Stimulated activated CD4-positive, alpha-beta T cell treated with anti-CD3 and anti-CD28 coated beads, TNF-alpha, amount 100 ng/mL, for 1 hour (primary cell): ENCODE results near the gene NRN1L.
"Not testable (repeated sequence)": the region's sequence is repeated elsewhere in the genome, so short reads cannot be mapped to it uniquely, and the experiment has no call there.

ENCODE experiments used
- DNase-seq, 3 donors: peaks; one replicate each; pipeline ENCODE4 v3.0.0-alpha.2; 2020; ENCODE audit warnings: low read depth in 3 of 3, low spot score in 1 of 3

NRN1L gene

GRCh38 chr16:67884684-67885083 is at the start of gene NRN1L:
Gene NRN1L, plus strand, starts transcription at chr16:67884885. Its CDS starts 19 bp downstream, at chr16:67884904.
- DNase-seq, result no peak

DNA sequence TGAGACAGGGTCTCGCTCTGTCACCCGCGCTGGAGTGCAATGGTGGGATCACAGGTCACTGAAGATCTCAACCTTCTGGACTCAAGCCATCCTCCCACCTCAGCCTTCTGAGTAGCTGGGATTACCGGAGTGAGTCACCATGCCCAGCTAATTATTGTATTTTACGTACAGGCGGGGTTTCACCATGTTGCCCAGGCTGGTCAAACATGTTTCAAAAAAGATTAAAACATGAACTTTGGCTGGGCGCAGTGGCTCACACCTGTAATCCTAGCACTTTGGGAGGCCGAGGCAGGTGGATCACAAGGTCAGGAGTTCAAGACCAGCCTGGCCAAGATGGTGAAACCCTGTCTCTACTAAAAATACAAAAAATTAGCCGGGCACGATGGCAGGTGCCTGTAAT is 47.5 kb upstream of the NRN1L start:
- not testable (repeated sequence) for DNase-seq

- no peak for DNase-seq
Observed at GRCh38 chr16:67837811-67838210, 46.9 kb upstream of the NRN1L start.

DNA sequence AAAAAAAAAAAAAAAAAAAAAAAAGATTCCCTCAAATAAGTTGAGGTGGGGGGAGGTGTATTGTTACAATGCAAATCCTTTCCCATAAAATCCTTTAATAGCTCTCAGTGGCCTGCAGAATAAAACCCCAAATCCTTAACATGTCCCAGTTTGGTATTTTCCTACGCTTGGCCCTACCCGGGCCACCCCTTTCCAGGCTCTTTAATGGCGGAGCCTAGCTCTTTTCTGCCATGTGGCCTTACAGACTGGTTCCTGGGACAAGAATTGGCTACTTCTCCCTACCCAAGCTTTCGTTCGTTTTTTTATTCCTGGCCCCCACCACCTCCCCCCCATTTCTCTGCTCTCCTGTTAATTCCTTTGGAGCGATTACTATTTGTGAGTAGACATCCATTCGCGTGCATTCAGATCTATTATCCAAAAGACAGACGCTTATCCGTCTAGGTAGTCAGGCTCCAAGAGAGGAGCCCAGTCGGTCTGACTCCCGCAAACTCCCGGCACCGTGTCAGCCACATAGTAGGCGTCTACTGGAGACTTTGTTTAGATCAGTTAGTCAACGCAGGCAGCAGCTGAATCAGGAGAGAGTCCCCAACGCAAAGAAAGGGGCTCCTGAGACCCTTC is 43.4 kb upstream of the NRN1L start:
- no peak for DNase-seq

- DNase-seq, result peak; percentile 84 to 88 (median 87)
Observed at GRCh38 chr16:67841816-67842508, 42.7 kb upstream of the NRN1L start, which contains the start of gene THAP11. Gene THAP11, plus strand, starts transcription at chr16:67842320. Its CDS starts 235 bp downstream, at chr16:67842555.

DNA sequence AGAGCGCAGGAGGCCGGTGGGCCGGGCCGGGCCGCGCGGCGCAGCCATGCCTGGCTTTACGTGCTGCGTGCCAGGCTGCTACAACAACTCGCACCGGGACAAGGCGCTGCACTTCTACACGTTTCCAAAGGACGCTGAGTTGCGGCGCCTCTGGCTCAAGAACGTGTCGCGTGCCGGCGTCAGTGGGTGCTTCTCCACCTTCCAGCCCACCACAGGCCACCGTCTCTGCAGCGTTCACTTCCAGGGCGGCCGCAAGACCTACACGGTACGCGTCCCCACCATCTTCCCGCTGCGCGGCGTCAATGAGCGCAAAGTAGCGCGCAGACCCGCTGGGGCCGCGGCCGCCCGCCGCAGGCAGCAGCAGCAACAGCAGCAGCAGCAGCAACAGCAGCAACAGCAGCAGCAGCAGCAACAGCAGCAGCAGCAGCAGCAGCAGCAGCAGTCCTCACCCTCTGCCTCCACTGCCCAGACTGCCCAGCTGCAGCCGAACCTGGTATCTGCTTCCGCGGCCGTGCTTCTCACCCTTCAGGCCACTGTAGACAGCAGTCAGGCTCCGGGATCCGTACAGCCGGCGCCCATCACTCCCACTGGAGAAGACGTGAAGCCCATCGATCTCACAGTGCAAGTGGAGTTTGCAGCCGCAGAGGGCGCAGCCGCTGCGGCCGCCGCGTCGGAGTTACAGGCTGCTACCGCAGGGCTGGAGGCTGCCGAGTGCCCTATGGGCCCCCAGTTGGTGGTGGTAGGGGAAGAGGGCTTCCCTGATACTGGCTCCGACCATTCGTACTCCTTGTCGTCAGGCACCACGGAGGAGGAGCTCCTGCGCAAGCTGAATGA is 42.0 kb upstream of the NRN1L start:
- peak in 1 of 3 donors; percentile 38 for DNase-seq

GRCh38 chr16:67843343-67843765 is 41.3 kb upstream of the NRN1L start:
- no peak for DNase-seq

GRCh38 chr16:67844497-67844896 is 40.2 kb upstream of the NRN1L start:
- DNase-seq, result no peak

DNA sequence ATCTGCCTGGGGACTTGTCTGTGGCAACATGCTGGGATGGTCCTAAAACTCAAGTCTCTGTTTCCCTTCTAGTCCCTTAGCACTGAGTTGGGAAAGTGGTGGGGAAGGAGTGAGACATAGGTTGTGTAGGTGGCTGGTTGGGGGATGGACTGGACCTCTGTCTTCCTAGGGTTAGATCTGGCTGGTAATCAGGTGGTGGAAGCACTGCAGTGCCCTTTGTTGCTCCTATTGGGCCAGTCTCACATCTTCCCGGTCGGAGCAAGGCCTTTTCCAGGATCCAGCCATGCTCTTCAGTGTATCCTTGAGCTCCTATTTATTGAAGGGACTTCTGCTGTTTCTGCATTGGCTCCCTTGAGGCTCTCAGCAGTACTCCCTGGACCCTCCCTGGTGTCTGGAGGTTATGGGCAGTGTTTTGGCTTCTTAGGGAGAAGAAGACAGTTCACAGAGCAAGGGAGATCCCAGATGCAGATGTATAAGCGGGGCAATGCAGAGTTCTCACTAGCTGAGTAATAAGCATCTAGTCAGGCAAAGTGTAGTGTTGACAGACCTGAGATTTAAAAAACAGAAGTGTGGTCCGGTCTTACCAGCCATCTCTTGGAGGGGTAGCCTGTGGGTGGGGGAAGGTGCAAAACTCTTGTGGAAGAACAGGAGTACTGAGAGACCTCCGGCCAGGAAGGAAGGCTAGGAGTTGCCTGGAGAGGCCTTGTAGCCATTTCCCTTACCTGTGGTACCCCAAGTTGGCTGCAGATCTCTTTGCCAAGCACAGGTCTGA is 39.2 kb upstream of the NRN1L start:
- no peak for DNase-seq

- no peak for DNase-seq
Observed at GRCh38 chr16:67846063-67846319, 38.7 kb upstream of the NRN1L start.

DNA sequence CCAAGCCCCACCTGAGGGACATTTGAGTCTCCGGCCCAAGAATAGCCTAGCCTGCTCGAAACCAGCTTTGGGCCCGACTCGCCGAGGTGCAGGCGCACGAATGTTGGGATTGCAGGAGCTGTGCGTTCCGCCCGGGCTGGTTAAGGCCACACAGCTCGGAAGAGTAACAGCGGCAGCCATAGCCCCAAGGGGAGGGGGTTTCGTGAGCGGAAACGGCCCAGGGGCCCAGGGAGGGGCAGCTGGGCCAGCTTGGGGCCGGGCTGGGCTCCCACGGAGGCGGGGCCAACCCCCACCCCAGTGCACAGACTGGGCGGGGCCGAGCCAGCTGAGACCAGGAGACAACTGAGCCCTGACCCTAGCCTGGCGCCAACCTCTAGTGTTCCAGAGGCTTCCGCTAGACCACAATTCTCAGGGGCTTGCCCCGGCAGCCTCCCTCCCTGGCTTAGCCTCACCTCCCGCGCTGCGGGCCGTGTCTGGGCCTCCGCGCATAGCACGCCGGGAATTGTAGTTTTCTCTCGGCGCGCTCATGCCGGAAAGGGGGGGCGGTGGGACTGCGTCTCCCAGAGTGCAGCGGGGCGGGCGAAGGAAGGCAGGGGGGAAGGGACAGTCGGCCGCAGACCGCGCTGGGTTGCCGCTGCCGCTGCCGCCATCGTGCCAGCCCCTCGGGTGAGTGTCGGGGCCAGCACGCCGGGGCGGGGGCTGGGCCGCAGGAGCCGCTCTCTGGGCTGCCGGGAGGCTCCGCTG is 38.2 kb upstream of the NRN1L start, which contains the start of gene NUTF2:
Gene NUTF2, plus strand, starts transcription at position 614 of the 744 bp plus-strand sequence. CDS start 18,198 bp downstream, outside the sequence.
- DNase-seq, result peak; percentile 81 to 89 (median 87)

GRCh38 chr16:67847064-67847861 is 37.4 kb upstream of the NRN1L start, which contains the start of gene CENPT:
Gene CENPT, minus strand, starts transcription at chr16:67847693. Its CDS starts 13,834 bp downstream, at chr16:67833859.
- DNase-seq, result peak in 1 of 3 donors; percentile 24

- no peak for DNase-seq
Observed at GRCh38 chr16:67848118-67848517, 36.6 kb upstream of the NRN1L start.

DNA sequence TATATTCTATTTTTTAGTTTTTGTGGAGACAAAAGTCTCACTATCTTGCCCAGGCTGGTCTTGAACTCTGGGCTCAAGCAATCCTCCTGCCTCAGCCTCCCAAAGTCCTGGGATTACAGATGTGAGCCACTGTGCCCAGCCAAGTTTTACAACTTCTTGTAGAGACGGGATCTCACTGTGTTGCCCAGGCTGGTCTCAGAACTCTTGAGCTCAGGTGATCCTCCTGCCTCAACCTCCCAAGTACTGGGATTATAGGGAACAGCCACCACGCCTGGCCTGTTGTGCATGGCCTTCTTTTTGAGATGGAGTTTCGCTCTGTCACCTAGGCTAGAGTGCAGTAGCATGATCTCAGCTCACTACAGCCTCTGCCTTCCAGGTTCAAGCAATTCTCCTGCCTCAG is 31.0 kb upstream of the NRN1L start:
- no peak for DNase-seq

DNA sequence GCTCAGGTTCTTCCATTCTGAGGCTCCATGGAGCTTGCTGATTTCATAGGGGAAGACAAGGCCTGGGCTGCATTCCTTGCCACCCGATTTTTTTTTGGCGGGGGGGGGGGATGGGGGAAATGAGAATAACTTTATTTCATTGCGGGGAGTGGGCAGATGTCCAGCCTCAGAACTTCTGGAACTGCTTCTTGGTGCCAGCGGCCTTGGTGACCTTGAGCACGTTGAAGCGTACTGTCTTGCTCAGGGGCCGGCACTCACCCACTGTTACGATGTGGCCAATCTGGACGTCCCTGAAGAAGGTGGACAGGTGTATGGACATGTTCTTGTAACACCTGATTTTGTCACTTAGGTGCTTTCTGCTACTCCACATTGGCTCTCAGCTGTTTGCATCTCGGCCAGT is 28.9 kb upstream of the NRN1L start:
- DNase-seq, result no peak

DNA sequence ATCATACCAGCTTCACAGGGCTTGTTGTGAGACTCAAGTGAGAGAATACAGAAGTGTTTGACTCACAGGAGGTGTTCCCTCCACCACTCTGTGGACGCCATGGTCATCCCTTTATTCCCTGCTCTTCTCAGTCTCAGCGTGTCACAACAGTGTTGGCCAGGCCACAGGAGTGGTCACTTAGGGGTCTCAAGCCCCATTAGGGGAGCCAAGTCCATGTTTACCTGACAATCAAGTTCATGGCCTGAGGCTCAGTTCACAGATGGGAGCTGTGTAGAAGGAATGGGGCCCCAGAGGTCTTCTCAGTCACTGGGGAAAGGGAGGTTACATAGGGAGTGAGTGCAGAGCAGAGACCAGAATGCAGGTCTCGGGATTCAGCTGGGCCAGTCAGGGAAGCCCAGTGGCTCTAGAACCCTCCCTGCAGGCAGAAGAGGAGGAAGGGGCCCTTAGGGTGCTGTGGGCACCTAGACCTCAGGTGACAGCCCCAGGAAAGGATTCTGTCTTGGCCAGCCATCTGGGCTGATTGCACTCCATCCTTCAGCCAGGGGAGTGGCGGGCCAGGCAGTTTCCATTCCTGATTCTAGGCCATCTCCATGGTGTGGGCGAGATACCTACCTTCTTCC is 27.6 kb upstream of the NRN1L start:
- no peak for DNase-seq

- DNase-seq, result no peak
Observed at GRCh38 chr16:67857547-67858233, 27.0 kb upstream of the NRN1L start.

DNA sequence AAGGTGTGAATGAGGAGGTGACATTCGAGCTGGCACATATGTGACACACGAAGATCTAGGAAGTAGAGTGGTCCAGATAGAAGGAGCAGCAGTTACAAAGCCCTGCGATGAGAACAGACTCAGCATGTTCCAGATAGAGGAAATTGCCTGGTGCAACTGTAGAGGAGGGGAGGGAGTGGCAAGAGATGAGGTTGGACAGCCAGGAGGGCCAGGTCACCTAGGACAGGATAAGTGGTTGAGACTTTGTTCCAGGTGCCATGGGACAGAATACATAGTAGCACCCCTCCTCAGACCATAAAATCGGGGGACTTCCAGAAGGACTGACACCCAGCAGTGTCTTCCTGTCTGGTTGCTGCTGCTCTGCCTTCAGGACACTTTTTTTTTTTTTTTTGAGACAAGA is 26.2 kb upstream of the NRN1L start:
- no peak for DNase-seq
